ENCODE measurements around the gene PPP2R2D.

PPP2R2D gene

DNA sequence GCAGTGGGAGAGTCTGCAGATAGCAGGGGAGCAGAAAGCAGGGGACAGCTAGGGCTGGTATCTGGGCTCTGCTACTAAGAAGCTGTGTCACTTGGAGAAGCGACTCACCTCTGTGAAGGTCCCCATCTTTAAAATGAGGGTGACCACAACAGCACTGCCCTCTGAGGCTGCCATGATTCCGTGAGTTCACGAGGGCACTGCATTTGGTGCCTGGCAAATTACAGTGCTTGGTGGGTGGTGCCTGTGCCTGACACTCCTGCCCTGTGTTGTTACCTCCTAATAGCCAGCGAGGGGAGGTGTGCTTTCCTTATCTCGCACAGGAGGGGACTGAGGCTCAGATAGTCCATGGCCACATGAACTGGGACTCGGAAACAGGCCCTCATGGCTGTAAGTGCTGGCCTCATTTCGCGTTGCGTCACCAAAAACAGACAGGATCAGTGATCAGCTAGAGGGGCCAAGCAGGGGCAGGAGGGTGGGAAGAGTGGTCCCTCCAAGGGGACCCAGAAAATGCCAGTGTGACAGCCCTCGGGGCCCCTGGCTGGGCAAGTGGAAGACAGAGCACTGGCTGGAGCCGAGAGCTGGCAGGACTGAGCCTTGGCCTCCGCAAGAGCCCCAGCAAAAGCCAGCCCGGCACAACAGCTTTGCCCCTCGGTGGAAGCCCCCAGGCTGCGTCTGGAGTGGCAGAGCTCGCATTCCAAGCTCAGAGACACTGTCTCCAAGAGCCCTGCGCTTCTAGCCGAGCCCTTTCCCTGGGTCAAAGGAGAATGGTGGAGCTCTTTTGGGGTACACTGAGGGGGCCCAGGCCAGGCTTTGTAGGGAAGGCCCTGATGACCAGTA lies 98.3 kb downstream of the PPP2R2D start:
- DNase-seq (ENCODE audit: low spot score) = no peak

DNA sequence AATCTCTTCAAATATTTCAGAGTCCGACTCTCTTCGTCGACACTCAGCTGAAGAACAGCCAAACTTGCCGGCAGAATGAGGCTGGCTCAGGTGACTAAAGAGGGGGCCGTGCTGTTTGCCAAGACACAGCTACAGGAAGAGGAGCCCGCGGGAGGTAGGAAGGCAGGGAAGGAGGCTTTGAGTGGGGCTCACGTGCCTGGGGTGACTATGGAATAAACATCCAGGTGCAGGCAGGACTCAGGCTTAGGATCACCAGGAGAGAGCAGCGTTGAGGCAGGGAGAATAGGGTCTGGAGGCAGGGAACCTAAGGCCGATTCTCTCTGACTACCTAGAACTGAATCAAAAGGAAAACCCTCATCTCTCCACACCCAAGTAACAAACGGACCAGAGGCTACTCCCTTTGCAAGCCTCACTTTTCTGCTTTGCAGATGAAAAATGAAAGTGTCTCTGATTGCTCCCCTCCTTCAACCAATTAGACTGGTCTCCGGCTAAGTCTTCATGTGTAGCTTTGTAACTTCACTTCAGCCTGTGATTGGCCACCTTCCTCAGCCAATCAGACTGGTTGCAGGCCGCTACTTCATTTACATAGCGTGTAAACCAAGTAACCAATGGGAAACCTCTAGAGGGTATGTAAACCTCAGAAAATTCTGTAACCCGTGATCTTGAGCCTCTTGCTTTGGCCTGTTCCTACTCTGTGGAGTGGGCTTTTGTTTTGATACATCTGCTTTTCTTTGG lies 100.6 kb downstream of the PPP2R2D start:
- DNase-seq (ENCODE audit: low spot score) = no peak

DNA sequence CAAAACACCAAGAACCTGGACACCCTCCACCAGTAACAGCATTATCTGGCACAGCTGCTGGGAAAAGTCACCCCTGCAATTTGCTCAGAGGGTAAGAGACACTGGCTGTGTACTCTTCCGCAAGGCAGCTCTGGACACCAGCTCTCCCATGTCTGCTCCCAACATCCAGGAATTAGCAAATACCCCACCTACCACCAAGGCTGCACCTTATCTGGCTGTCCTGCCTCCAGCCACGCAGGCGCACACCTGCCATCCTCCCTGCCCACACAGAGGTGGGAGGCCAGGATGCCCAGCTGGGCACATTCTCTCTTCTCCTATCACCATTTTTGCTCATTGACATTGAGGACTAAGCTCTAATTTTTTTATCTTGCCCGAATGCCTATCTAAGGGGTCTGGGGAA lies 101.2 kb downstream of the PPP2R2D start:
- DNase-seq (ENCODE audit: low spot score) = no peak

- DNase-seq (ENCODE audit: low spot score) = no peak
These were observed 102.6 kb downstream of the PPP2R2D start for GRCh38 chr10:132003282-132003924.

DNA sequence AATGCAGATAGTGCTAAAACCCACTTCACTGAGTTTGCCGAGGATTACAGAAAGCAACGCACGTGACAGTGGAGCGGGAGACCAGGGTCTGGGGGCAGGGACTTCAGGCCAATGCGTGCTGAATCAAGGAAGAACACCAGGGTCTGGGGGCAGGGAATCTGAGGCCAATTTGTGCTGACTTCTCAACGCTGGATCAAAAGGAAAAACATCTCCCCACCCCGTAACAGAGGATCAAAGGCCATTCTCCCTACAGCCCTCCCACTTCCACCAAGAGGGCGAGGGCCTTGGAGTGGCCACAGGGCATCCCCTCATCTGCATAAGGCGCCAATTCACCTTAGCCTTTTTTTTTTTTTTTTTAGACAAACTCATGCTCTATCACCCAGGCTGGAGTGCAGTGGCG lies 103.2 kb downstream of the PPP2R2D start:
- no peak for DNase-seq (ENCODE audit: low spot score)

DNA sequence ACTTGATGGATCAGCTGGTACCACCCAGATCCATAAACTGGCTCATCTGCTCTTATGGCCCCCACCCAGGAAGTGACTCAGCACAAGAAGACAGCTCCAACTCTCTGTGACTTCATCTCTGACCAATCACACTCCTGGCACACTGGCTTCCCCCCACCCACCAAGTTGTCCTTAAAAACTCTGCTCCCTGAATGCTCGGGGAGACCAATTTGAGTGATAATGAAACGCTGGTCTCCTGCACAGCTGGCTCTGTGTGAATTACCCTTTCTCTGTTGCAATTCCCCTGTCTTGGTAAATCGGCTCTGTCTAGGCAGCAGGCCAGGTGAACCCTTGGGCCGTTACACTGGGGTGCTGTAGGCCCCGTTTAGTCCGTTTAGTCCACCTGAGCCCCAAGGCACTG lies 104.3 kb downstream of the PPP2R2D start:
- DNase-seq (ENCODE audit: low spot score) = no peak

GRCh38 chr10:132006966-132007365 lies 106.2 kb downstream of the PPP2R2D start:
- no peak for DNase-seq (ENCODE audit: low spot score)

DNA sequence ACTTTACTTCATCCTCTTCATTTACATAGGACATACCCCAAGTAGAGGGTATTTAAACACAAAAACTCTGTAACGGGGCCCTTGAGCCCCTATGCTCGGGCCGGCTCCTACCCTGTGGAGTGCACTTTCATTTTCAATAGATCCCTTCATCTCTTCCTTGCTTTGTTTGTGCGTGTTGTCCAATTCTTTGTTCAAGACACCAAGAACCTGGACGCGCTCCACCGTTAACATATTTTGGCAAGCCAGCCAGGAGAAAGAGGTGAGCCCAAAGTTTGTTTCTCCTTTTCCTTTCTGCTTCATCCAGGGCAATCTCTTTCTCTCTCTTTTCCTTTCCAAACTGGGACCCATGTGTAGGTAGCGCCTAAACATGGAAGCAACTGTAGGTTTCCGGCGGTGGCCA lies 106.9 kb downstream of the PPP2R2D start:
- no peak for DNase-seq (ENCODE audit: low spot score)

All from AG08395 (cell line).